Measurements from ENCODE around the gene TCAIM.
"Not testable (repeated sequence)": the region's sequence is repeated elsewhere in the genome, so short reads cannot be mapped to it uniquely, and the experiment has no call there.

The TCAIM gene

GRCh38 chr3:44343421-44343820, 4.9 kb downstream of the TCAIM start:
- no peak for DNase-seq (ENCODE audit: low read depth in 2 of 2)

- DNase-seq (ENCODE audit: low read depth in 2 of 2), result not testable (repeated sequence)
Measured at GRCh38 chr3:44346590-44346989, 8.0 kb downstream of the TCAIM start.

- no peak for DNase-seq (ENCODE audit: low read depth in 2 of 2)
Measured at GRCh38 chr3:44348993-44349392, 10.4 kb downstream of the TCAIM start.

GRCh38 chr3:44353355-44353924, 14.9 kb downstream of the TCAIM start:
- no peak for DNase-seq (ENCODE audit: low read depth in 2 of 2)

GRCh38 chr3:44355362-44356033, 16.9 kb downstream of the TCAIM start:
- no peak for DNase-seq (ENCODE audit: low read depth in 2 of 2)

- no peak for DNase-seq (ENCODE audit: low read depth in 2 of 2)
Measured at GRCh38 chr3:44359146-44359751, 20.7 kb downstream of the TCAIM start.

- DNase-seq (ENCODE audit: low read depth in 2 of 2), result no peak
Measured at GRCh38 chr3:44363591-44363990, 25.0 kb downstream of the TCAIM start.

GRCh38 chr3:44365952-44366351, 27.4 kb downstream of the TCAIM start:
- DNase-seq (ENCODE audit: low read depth in 2 of 2), result no peak

GRCh38 chr3:44375450-44375849, 36.9 kb downstream of the TCAIM start:
- DNase-seq (ENCODE audit: low read depth in 2 of 2), result no peak

GRCh38 chr3:44387404-44387803, 48.8 kb downstream of the TCAIM start:
- no peak for DNase-seq (ENCODE audit: low read depth in 2 of 2)

GRCh38 chr3:44392489-44392888, 53.9 kb downstream of the TCAIM start:
- DNase-seq (ENCODE audit: low read depth in 2 of 2), result no peak

- no peak for DNase-seq (ENCODE audit: low read depth in 2 of 2)
Measured at GRCh38 chr3:44395714-44396113, 57.1 kb downstream of the TCAIM start.

- DNase-seq (ENCODE audit: low read depth in 2 of 2), result no peak
Measured at GRCh38 chr3:44396200-44397171, 57.9 kb downstream of the TCAIM start.

GRCh38 chr3:44398271-44398670, 59.7 kb downstream of the TCAIM start:
- DNase-seq (ENCODE audit: low read depth in 2 of 2), result not testable (repeated sequence)

- no peak for DNase-seq (ENCODE audit: low read depth in 2 of 2)
Measured at GRCh38 chr3:44398853-44399252, 60.3 kb downstream of the TCAIM start.

- DNase-seq (ENCODE audit: low read depth in 2 of 2), result no peak
Measured at GRCh38 chr3:44400771-44401170, 62.2 kb downstream of the TCAIM start.

GRCh38 chr3:44402548-44402947, 64.0 kb downstream of the TCAIM start:
- DNase-seq (ENCODE audit: low read depth in 2 of 2), result no peak

GRCh38 chr3:44409640-44410410, 71.3 kb downstream of the TCAIM start:
- DNase-seq (ENCODE audit: low read depth in 2 of 2), result no peak

- no peak for DNase-seq (ENCODE audit: low read depth in 2 of 2)
Measured at GRCh38 chr3:44411031-44411645, 72.6 kb downstream of the TCAIM start.

- no peak for DNase-seq (ENCODE audit: low read depth in 2 of 2)
Measured at GRCh38 chr3:44412365-44412764, 73.8 kb downstream of the TCAIM start.

GRCh38 chr3:44414517-44415090, 76.0 kb downstream of the TCAIM start:
- DNase-seq (ENCODE audit: low read depth in 2 of 2), result no peak
